Measurements from ENCODE around the gene KLHL41.

Gene KLHL41

GRCh38 chr2:169468841-169469240, 40.7 kb upstream of the KLHL41 start:
- no peaks in the 10 kb centered on the region for H3K9me3 ChIP-seq (ENCODE audit: severe bottlenecking)
- no peaks in the 10 kb centered on the region for H3K36me3 ChIP-seq (ENCODE audit: low read depth)
- no peak for ATAC-seq (ENCODE audit: low read depth)
- H3K4me1 ChIP-seq (ENCODE audit: insufficient read depth, poor library complexity, severe bottlenecking), result no peaks in the 10 kb centered on the region
- H3K27ac ChIP-seq (ENCODE audit: poor library complexity, severe bottlenecking), result no peak overlapping the region
- TF ChIP-seq CTCF (IDR thresholded peaks at IDR 0.05; ENCODE audit: poor library complexity, severe bottlenecking), result no peak
- H3K4me3 ChIP-seq (ENCODE audit: severe bottlenecking), result no peak overlapping the region
- DNase-seq (ENCODE audit: low spot score), result no peak
- no peaks in the 10 kb centered on the region for H3K27me3 ChIP-seq (ENCODE audit: insufficient read depth, poor library complexity, severe bottlenecking)

- Histone ChIP-seq H3K4me3 (ENCODE audit: severe bottlenecking) (no peak overlapping the region), H3K36me3 (ENCODE audit: low read depth) (no peaks in the 10 kb centered on the region), H3K4me1 (ENCODE audit: insufficient read depth, poor library complexity, severe bottlenecking) (no peaks in the 10 kb centered on the region), H3K27me3 (ENCODE audit: insufficient read depth, poor library complexity, severe bottlenecking) (no peaks in the 10 kb centered on the region), H3K9me3 (ENCODE audit: severe bottlenecking) (no peaks in the 10 kb centered on the region), H3K27ac (ENCODE audit: poor library complexity, severe bottlenecking) (no peak overlapping the region)
- no peak for TF ChIP-seq CTCF (IDR thresholded peaks at IDR 0.05; ENCODE audit: poor library complexity, severe bottlenecking)
- ATAC-seq (ENCODE audit: low read depth) (no peak), DNase-seq (ENCODE audit: low spot score) (no peak)
Observed at GRCh38 chr2:169469952-169470572, 39.4 kb upstream of the KLHL41 start.

- no peak for DNase-seq (ENCODE audit: low spot score)
- Histone ChIP-seq H3K4me3 (ENCODE audit: severe bottlenecking) (no peak overlapping the region), H3K4me1 (ENCODE audit: insufficient read depth, poor library complexity, severe bottlenecking) (no peaks in the 10 kb centered on the region), H3K9me3 (ENCODE audit: severe bottlenecking) (no peaks in the 10 kb centered on the region), H3K27ac (ENCODE audit: poor library complexity, severe bottlenecking) (no peak overlapping the region), H3K36me3 (ENCODE audit: low read depth) (no peaks in the 10 kb centered on the region), H3K27me3 (ENCODE audit: insufficient read depth, poor library complexity, severe bottlenecking) (no peaks in the 10 kb centered on the region)
- no peak for TF ChIP-seq CTCF (IDR thresholded peaks at IDR 0.05; ENCODE audit: poor library complexity, severe bottlenecking)
- no peak for ATAC-seq (ENCODE audit: low read depth)
Observed at GRCh38 chr2:169472249-169472648, 37.3 kb upstream of the KLHL41 start.

- no peaks in the 10 kb centered on the region for H3K9me3 ChIP-seq (ENCODE audit: severe bottlenecking)
- H3K4me3 ChIP-seq (ENCODE audit: severe bottlenecking), result no peak overlapping the region
- H3K36me3 ChIP-seq (ENCODE audit: low read depth), result no peaks in the 10 kb centered on the region
- H3K4me1 ChIP-seq (ENCODE audit: insufficient read depth, poor library complexity, severe bottlenecking), result peaks cover 3% of the 10 kb centered on the region
- DNase-seq (ENCODE audit: low spot score) (no peak), ATAC-seq (ENCODE audit: low read depth) (peak; percentile 60)
- H3K27ac ChIP-seq (ENCODE audit: poor library complexity, severe bottlenecking), result no peak overlapping the region
- no peak for TF ChIP-seq CTCF (IDR thresholded peaks at IDR 0.05; ENCODE audit: poor library complexity, severe bottlenecking)
- H3K27me3 ChIP-seq (ENCODE audit: insufficient read depth, poor library complexity, severe bottlenecking), result no peaks in the 10 kb centered on the region
Observed at GRCh38 chr2:169476459-169476858, 33.0 kb upstream of the KLHL41 start.

GRCh38 chr2:169478339-169478738, 31.2 kb upstream of the KLHL41 start:
- TF ChIP-seq CTCF (IDR thresholded peaks at IDR 0.05; ENCODE audit: poor library complexity, severe bottlenecking), result no peak
- H3K4me1 ChIP-seq (ENCODE audit: insufficient read depth, poor library complexity, severe bottlenecking), result peaks cover 3% of the 10 kb centered on the region
- no peaks in the 10 kb centered on the region for H3K27me3 ChIP-seq (ENCODE audit: insufficient read depth, poor library complexity, severe bottlenecking)
- DNase-seq (ENCODE audit: low spot score) (no peak), ATAC-seq (ENCODE audit: low read depth) (no peak)
- H3K27ac ChIP-seq (ENCODE audit: poor library complexity, severe bottlenecking), result no peak overlapping the region
- no peak overlapping the region for H3K4me3 ChIP-seq (ENCODE audit: severe bottlenecking)
- H3K9me3 ChIP-seq (ENCODE audit: severe bottlenecking), result no peaks in the 10 kb centered on the region
- no peaks in the 10 kb centered on the region for H3K36me3 ChIP-seq (ENCODE audit: low read depth)

Measured in RWPE2 (cell line).